Trophoblast cell (in vitro differentiated cells and primary cell): ENCODE data around the gene RAP1GAP.

ENCODE experiments used
- DNase-seq, 2 donors: peaks; one replicate each; pipeline ENCODE4 v3.0.0-alpha.2; 2016
- H2AFZ ChIP-seq: 2 replicates; pipeline ENCODE4 v1.6.1; 2013; ENCODE audit warnings: low read length, moderate library complexity, mild to moderate bottlenecking; ENCODE audit not compliant: insufficient read depth, poor library complexity
- H2AK5ac ChIP-seq: 2 replicates; pipeline ENCODE4 v1.6.1; 2013; ENCODE audit warnings: mild to moderate bottlenecking, low read length
- H2BK120ac ChIP-seq: 2 replicates; pipeline ENCODE4 v1.6.1; 2013; ENCODE audit warnings: low read length, mild to moderate bottlenecking, moderate library complexity; ENCODE audit not compliant: insufficient read depth, poor library complexity
- H2BK12ac ChIP-seq: 2 replicates; pipeline ENCODE4 v1.6.1; 2013; ENCODE audit warnings: mild to moderate bottlenecking, low read length, moderate library complexity
- H2BK5ac ChIP-seq: 2 replicates; pipeline ENCODE4 v1.6.1; 2013; ENCODE audit warnings: low read length, low read depth, moderate library complexity, mild to moderate bottlenecking; ENCODE audit not compliant: poor library complexity
- H3K14ac ChIP-seq: 2 replicates; pipeline ENCODE4 v1.6.1; 2013; ENCODE audit warnings: mild to moderate bottlenecking, low read length
- H3K18ac ChIP-seq: 2 replicates; pipeline ENCODE4 v1.6.1; 2013; ENCODE audit warnings: mild to moderate bottlenecking, low read length
- H3K23ac ChIP-seq: 2 replicates; pipeline ENCODE4 v1.6.1; 2013; ENCODE audit warnings: low read length
- H3K27ac ChIP-seq: 2 replicates; pipeline ENCODE4 v1.5.1; 2013; ENCODE audit warnings: low read depth, mild to moderate bottlenecking, inconsistent platforms, low read length, moderate library complexity
- H3K27me3 ChIP-seq: 2 replicates; pipeline ENCODE4 v1.6.1; 2013; ENCODE audit warnings: inconsistent platforms, mild to moderate bottlenecking, low read length, moderate library complexity; ENCODE audit not compliant: insufficient read depth
- H3K36me3 ChIP-seq, 2 experiments: 1 replicate in 1 of 2; 2 replicates in 1 of 2; pipeline ENCODE4 v1.6.1; 2013; ENCODE audit warnings: low read length in 2 of 2, mild to moderate bottlenecking in 2 of 2, moderate library complexity in 1 of 2; ENCODE audit not compliant: insufficient read depth in 2 of 2, control insufficient read depth in 1 of 2
- H3K4ac ChIP-seq: 2 replicates; pipeline ENCODE4 v1.6.1; 2013; ENCODE audit warnings: low read depth, mild to moderate bottlenecking, low read length, moderate library complexity
- H3K4me1 ChIP-seq, 2 experiments: 1 replicate in 1 of 2; 2 replicates in 1 of 2; pipeline ENCODE4 v1.6.1; 2013; ENCODE audit warnings: low read length in 2 of 2, mild to moderate bottlenecking in 2 of 2, moderate library complexity in 1 of 2; ENCODE audit not compliant: insufficient read depth in 2 of 2, control insufficient read depth in 1 of 2
- H3K4me2 ChIP-seq: 2 replicates; pipeline ENCODE4 v1.6.1; 2013; ENCODE audit warnings: inconsistent platforms, mild to moderate bottlenecking, low read length, moderate library complexity
- H3K4me3 ChIP-seq: 2 replicates; pipeline ENCODE4 v1.5.1; 2013; ENCODE audit warnings: mild to moderate bottlenecking, low read depth, low read length, inconsistent platforms
- H3K79me1 ChIP-seq: one replicate; pipeline ENCODE4 v1.6.1; 2013; ENCODE audit warnings: low read length
- H3K79me2 ChIP-seq: 2 replicates; pipeline ENCODE4 v1.6.1; 2013; ENCODE audit warnings: low read length, mild to moderate bottlenecking; ENCODE audit not compliant: control insufficient read depth, insufficient read depth, poor library complexity
- H3K9ac ChIP-seq: 2 replicates; pipeline ENCODE4 v1.6.1; 2013; ENCODE audit warnings: mild to moderate bottlenecking, low read length
- H3K9me3 ChIP-seq: 2 replicates; pipeline ENCODE4 v1.6.1; 2013; ENCODE audit warnings: low read depth, mild to moderate bottlenecking, control low read depth, inconsistent platforms, low read length; ENCODE audit not compliant: insufficient read depth
- H4K12ac ChIP-seq: 2 replicates; pipeline ENCODE4 v1.6.1; 2013; ENCODE audit warnings: low read depth, mild to moderate bottlenecking, low read length, moderate library complexity
- H4K8ac ChIP-seq: 2 replicates; pipeline ENCODE4 v1.6.1; 2013; ENCODE audit warnings: low read depth, mild to moderate bottlenecking, low read length, moderate library complexity
- H4K91ac ChIP-seq: one replicate; pipeline ENCODE4 v1.6.1; 2013; ENCODE audit warnings: low read depth, mild to moderate bottlenecking, low read length, moderate library complexity
- WGBS: extraction: QIAGEN DNeasy Blood & Tissue Kit; methylation state at CpG from one replicate; pipeline ENCODE4 v1.1.7; 2013; ENCODE audit warnings: missing lambda C conversion rate; ENCODE audit not compliant: insufficient read length, insufficient coverage; ENCODE audit errors: extremely low coverage; 5-methylcytosine and 5-hydroxymethylcytosine counted together

The RAP1GAP gene

GRCh38 chr1:21608798-21609197 lies 60.4 kb downstream of the RAP1GAP start:
- no peak overlapping the region for H4K12ac ChIP-seq
- H3K4me3 ChIP-seq = no peak overlapping the region
- no peak overlapping the region for H2AK5ac ChIP-seq
- no peaks in the 10 kb centered on the region for H3K79me1 ChIP-seq
- H3K14ac ChIP-seq = no peak overlapping the region
- H3K9me3 ChIP-seq = no peaks in the 10 kb centered on the region
- no peaks in the 10 kb centered on the region for H3K27me3 ChIP-seq
- no peak overlapping the region for H3K18ac ChIP-seq
- H3K4me2 ChIP-seq = no peak overlapping the region
- H4K8ac ChIP-seq = no peak overlapping the region
- H2AFZ ChIP-seq = no peak overlapping the region
- H2BK12ac ChIP-seq = no peak overlapping the region
- WGBS = no CpG with 5 or more reads among the region's 4 CpGs
- H4K91ac ChIP-seq = no peak overlapping the region
- no peaks in the 10 kb centered on the region for H3K36me3 ChIP-seq
- no peak overlapping the region for H2BK120ac ChIP-seq
- H3K23ac ChIP-seq = no peak overlapping the region
- DNase-seq = no peak
- no peak overlapping the region for H2BK5ac ChIP-seq
- peaks cover 0 to 7% of the 10 kb centered on the region in 2 experiments for H3K4me1 ChIP-seq
- no peak overlapping the region for H3K27ac ChIP-seq
- H3K4ac ChIP-seq = no peak overlapping the region
- H3K9ac ChIP-seq = no peak overlapping the region
- no peaks in the 10 kb centered on the region for H3K79me2 ChIP-seq

DNA sequence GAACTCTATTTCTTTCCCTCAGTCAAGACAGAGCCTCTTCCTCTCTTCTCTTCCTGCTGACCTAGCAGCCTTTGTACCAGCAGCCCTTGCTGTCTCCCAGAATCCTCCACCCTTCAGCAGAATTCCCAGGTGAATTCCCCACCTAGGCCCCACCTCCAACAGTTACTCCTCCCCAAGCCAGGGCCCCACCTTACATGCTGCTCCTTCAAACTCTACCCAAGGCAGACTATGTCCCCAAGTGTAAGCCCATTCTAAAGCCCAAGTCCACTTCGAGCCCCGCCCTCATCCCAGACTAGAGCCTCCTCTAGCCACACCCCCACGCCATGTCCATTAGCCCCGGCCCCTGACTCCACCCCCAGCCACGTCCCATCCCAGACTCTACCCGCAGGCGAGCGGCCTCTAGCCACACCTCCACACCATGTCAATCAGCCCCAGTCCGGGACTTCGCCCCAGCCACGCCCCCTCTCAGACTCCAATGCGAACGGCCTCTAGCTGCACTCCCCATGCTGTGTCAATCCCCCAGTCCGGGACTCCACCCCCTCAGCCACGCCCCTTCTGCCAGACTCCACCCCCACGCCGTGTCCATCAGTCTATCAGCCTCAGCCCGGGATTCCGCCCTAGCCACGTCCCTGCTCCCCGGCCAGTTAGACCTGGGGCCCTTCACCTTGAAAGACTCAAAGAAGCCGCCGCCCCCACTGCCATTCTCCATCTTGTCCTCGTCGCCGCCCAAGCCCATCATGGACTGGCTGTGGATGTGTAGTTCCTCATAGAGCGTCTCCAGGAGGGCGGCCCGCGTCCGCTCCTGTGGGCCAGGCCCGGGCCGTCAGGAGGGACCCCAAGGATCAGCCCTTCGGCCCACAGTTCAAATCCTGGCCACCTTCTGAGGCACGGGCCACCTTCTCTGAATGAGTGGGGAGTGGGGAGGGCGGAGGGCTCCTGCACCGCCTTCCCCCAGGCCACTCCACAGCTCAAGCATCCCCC lies 61.3 kb downstream of the RAP1GAP start:
- no peaks in the 10 kb centered on the region for H3K27me3 ChIP-seq
- H2BK12ac ChIP-seq = no peak overlapping the region
- no peak overlapping the region for H2BK120ac ChIP-seq
- no peak overlapping the region for H3K18ac ChIP-seq
- no peak overlapping the region for H3K9ac ChIP-seq
- WGBS = no CpG with 5 or more reads among the region's 37 CpGs
- H3K9me3 ChIP-seq = no peaks in the 10 kb centered on the region
- no peak overlapping the region for H2BK5ac ChIP-seq
- no peak overlapping the region for H4K12ac ChIP-seq
- peak overlapping the region; percentile 23 for H2AFZ ChIP-seq
- peak; percentile 95 to 97 for DNase-seq
- no peak overlapping the region for H3K4ac ChIP-seq
- H3K4me2 ChIP-seq = peak overlapping the region; percentile 37
- H3K79me2 ChIP-seq = no peaks in the 10 kb centered on the region
- H3K36me3 ChIP-seq = no peaks in the 10 kb centered on the region
- no peak overlapping the region for H3K23ac ChIP-seq
- no peaks in the 10 kb centered on the region for H3K79me1 ChIP-seq
- H3K27ac ChIP-seq = no peak overlapping the region
- H4K91ac ChIP-seq = no peak overlapping the region
- peaks cover 0 to 7% of the 10 kb centered on the region in 2 experiments for H3K4me1 ChIP-seq
- H3K4me3 ChIP-seq = no peak overlapping the region
- no peak overlapping the region for H2AK5ac ChIP-seq
- H4K8ac ChIP-seq = no peak overlapping the region
- no peak overlapping the region for H3K14ac ChIP-seq

GRCh38 chr1:21605964-21606705 lies 63.0 kb downstream of the RAP1GAP start:
- Histone ChIP-seq H2AFZ (no peak overlapping the region), H3K4me1 (peaks cover 0 to 7% of the 10 kb centered on the region in 2 experiments), H2BK120ac (no peak overlapping the region), H3K14ac (no peak overlapping the region), H4K8ac (no peak overlapping the region), H2BK5ac (no peak overlapping the region), H3K79me1 (no peaks in the 10 kb centered on the region), H3K4ac (no peak overlapping the region), H3K4me2 (no peak overlapping the region), H3K36me3 (no peaks in the 10 kb centered on the region), H3K9ac (no peak overlapping the region), H4K91ac (no peak overlapping the region), H3K27ac (no peak overlapping the region), H3K27me3 (no peaks in the 10 kb centered on the region), H2BK12ac (no peak overlapping the region), H2AK5ac (no peak overlapping the region), H3K18ac (no peak overlapping the region), H4K12ac (no peak overlapping the region), H3K79me2 (no peaks in the 10 kb centered on the region), H3K9me3 (peaks cover 2% of the 10 kb centered on the region), H3K23ac (no peak overlapping the region), H3K4me3 (no peak overlapping the region)
- WGBS = no CpG with 5 or more reads among the region's 15 CpGs
- no peak for DNase-seq

DNA sequence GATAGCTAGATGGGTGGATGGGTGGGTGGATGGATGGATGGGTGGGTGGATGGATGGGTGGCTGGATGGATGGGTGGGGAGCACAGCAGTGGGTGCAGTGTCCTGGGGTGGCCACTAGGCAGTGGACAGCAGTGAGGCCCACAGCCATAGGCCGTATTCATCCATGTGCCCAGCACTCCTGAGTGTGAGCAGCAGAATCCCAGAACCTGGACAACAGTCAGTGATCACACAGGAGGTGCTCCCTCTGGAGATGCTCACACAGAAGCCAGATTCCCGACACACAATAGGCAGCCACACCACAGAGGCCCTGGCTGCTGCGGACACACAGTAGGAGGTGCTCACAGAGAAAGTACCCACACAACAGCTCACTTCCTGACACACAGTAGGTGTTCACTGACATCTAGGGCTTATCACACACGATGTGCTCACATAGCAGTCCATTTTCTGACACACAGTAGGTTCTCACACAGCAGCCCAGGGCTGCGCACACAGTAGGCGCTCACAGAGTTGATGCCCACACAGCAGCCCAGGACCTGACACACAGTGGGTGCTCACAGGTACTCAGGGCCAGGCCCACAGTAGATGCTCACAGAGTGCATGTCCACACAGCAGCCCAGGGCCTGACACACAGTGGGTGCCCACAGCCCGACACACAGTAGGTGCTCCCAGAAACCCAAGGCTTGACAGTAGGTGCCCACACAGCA lies 64.0 kb downstream of the RAP1GAP start:
- H3K23ac ChIP-seq = no peak overlapping the region
- H3K79me1 ChIP-seq = no peaks in the 10 kb centered on the region
- H3K9me3 ChIP-seq = peaks cover 2% of the 10 kb centered on the region
- H3K4me2 ChIP-seq = no peak overlapping the region
- H2BK5ac ChIP-seq = no peak overlapping the region
- no peaks in the 10 kb centered on the region for H3K79me2 ChIP-seq
- no peak overlapping the region for H4K8ac ChIP-seq
- H3K27me3 ChIP-seq = no peaks in the 10 kb centered on the region
- no peak overlapping the region for H4K12ac ChIP-seq
- H3K4me1 ChIP-seq = peaks cover 0 to 7% of the 10 kb centered on the region in 2 experiments
- no peak overlapping the region for H3K18ac ChIP-seq
- H3K4ac ChIP-seq = no peak overlapping the region
- H2AFZ ChIP-seq = no peak overlapping the region
- H3K14ac ChIP-seq = no peak overlapping the region
- H3K27ac ChIP-seq = no peak overlapping the region
- H2BK12ac ChIP-seq = no peak overlapping the region
- WGBS = no CpG with 5 or more reads among the region's 7 CpGs
- no peak overlapping the region for H2AK5ac ChIP-seq
- no peak overlapping the region for H4K91ac ChIP-seq
- no peak overlapping the region for H2BK120ac ChIP-seq
- no peak for DNase-seq
- no peak overlapping the region for H3K9ac ChIP-seq
- H3K4me3 ChIP-seq = no peak overlapping the region
- H3K36me3 ChIP-seq = no peaks in the 10 kb centered on the region
